GM21786 (cell line): Measurements from ENCODE around the gene LDB1.

Experiments used
- ATAC-seq: cut with Tn5 transposase; IDR thresholded peaks from one replicate; pipeline ENCODE4 v1.9.1; 2021; ENCODE audit not compliant: unreplicated experiment

The LDB1 gene, protein sequence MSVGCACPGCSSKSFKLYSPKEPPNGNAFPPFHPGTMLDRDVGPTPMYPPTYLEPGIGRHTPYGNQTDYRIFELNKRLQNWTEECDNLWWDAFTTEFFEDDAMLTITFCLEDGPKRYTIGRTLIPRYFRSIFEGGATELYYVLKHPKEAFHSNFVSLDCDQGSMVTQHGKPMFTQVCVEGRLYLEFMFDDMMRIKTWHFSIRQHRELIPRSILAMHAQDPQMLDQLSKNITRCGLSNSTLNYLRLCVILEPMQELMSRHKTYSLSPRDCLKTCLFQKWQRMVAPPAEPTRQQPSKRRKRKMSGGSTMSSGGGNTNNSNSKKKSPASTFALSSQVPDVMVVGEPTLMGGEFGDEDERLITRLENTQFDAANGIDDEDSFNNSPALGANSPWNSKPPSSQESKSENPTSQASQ

DNA sequence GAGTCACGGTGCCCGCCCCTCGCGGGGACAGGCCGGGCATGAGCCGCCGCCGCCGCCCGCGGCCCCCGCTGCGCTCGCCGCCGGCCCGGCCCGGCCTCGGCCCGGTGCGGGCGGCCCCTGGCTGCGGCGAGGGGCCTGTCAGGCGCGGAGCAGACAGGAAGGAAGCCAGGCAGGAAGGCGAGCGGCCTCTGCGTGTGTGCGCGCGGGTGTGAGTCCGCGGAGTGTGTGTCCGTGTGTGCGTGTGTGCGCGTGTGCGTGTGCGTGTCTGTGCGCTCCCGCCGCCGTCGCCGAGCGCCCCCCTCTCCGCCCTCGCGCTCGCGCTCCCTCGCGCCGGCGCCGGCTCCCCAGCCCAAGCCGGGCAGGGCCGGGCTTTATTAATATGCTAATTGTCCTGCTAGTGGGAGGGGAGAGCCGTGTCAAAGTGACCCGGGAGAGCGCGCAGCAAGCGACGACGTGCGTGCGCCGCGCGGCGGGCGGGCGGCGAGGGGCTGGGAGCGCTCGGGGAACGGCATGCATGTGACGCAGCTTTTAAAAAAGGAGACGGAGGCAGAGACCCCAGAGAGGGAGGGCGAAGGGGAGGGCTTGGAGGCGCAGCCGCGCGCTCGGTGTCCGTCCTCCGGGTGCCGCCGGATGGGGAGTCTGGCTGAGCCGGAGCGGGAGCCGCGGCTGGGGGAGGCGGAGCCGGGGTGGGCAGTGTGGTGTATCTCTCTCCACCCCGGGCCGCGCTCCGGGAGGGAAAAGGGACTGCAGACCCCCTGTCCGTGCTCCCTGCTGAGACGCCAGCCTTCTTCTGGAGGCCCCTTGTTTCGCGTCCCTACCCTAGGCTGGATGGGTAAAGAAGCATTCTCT is at the start of gene LDB1:
Gene LDB1, minus strand, starts transcription at position 227 of the 849 bp plus-strand sequence. CDS start 258 bp downstream, outside the sequence.
- ATAC-seq = peak; percentile 55

DNA sequence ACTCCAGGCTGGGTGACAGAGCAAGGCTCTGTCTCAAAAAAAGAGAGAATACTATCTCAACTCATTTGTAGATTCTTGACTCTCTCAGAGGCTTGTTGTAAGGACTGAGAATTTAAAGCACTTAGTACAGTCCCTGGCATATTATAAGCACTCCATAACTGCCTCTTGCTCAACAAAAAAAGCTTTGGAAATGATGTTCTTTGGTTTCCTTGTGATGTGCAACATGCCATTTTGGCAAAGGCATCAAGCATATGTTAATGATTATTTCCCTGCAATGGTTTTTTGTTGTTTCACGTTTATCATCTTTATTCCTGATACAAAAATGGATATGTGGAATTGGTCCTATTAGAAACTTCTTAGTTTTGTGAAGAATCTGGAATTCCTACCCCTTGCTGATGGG is 47.7 kb upstream of the LDB1 start:
- no peak for ATAC-seq

DNA sequence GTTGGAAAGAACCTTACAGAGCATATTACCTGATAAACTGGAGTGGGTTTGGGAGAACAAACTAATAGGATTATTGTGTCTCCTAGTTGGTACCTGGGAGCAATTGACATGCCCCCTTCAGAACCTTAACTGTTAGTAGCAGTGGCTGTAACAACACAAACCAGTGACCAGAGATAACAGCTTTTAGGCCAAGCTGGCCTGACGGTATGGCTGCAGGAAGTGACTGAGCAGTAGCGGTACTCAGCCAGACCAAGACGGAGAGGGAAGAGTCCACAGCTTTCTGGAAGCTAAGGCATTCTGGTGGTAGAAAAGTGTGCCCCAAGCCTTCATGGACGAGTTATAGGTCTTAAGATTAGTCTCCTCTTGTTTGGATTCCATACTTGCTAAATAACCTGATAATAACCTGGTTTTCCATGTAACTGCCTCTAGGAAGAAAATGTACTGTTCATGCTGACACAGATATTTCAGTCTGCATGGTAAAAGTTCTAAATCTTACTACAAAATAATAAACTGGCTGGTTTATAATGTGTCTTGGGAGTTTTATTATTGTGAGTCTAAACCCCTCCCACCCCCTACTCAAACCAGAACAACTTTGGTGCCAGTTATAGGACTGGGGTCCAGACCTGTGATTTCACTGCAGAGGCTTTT is 43.3 kb upstream of the LDB1 start:
- no peak for ATAC-seq

DNA sequence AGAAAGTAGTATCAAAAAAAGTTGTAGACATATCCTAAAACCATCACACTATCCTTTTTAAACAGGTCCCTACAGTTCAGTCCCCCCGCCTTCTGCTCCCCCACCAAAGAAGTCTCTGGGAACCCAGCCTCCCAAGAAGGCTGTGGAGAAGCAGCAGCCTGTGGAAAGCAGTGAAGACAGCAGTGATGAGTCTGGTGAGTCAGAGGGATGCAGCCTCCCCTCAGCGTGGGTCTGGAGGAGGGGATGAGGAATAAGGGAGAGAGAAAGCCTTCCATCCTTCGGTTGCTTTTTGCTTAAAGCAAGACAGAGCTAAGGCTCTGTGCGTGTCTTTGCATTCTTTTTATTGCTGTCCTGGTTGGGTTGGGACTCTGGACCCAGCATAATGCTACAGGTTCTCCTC is 39.7 kb upstream of the LDB1 start:
- no peak for ATAC-seq

DNA sequence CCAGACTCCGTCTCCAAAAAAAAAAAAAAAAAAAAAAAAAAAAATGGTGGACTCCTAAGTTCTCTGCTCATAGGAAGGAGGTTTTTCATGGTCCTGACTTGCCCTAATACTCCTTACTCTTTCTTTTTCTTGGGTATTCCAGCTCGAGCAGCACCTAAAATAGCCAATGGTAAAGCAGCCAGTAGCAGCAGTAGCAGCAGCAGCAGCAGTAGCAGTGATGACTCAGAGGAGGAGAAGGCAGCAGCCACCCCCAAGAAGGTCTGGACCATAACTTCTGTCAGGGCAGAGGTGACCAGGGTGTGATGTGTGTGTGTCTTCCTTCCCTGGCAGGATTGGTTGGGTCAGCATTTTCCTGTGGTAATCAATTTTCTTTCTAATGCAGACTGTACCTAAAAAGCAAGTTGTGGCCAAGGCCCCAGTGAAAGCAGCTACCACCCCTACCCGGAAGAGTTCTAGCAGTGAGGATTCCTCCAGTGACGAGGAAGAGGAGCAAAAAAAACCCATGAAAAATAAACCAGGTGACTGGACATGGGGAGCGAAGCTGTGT is 39.0 kb upstream of the LDB1 start:
- ATAC-seq = no peak

DNA sequence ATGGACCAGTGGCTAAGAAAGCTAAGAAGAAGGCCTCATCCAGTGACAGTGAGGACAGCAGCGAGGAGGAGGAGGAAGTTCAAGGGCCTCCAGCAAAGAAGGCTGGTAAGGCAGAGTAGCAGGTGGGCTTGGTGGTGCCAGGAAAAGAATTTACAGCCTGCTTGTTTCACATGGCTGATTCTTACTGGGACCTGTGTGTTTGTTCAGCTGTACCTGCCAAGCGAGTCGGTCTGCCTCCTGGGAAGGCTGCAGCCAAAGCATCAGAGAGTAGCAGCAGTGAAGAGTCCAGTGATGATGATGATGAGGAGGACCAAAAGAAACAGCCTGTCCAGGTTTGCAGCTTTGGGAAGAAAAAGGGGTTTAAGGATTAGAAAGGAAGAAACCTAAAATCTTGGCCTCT is 37.1 kb upstream of the LDB1 start:
- ATAC-seq = no peak

DNA sequence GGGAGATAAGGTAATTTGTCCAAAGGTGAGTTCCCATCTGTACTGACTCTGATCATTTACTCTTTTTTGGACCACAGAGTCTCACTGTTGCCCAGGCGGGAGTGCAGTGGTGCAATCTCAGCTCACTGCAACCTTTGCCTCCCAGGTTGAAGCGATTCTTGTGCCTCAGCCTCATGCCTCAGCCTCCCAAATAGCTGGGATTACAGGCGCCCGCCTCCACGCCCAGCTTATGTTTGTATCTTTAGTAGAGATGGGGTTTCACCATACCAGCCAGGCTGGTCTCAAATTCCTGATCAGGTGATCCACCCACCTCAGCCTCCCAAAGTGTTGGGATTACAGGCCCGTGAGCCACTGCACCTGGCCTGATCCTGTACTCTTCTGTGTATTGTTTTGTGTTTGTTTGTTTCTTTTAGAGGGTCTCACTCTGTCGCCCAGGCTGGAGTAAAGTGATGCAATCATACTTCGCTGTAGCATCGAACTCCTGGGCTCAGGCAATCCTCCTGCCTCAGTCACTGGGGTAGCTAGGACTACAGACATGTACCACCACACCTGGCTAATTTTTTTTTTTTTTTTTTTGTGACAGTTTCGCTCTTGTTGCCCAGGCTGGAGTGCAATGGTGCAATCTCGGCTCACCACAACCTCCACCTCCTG is 34.4 kb upstream of the LDB1 start:
- no peak for ATAC-seq

DNA sequence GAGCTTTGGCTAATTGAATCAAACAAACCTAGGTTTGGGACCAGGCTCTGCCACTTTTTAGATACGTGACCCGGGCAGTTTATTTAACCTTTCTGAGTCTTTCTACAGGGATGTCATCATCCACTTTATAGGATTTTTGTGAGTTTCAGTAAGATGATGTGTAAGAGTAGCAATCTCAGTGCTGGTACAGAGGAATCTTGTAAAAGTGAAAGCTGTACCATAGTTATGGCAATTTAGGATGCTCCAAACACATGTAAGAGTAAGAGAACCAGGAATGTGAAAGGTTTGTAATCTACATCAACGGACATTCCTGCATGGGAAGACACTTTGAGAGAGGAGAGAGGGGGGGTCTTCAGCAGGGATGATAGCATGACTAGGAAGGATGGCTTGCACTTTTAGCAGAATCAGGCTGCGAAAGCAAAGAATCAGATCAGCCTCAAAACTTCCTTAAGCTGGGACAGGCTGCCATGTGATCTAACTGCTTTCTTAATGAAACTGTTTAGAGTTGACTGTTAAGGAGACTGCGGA is 33.0 kb upstream of the LDB1 start:
- ATAC-seq = no peak

DNA sequence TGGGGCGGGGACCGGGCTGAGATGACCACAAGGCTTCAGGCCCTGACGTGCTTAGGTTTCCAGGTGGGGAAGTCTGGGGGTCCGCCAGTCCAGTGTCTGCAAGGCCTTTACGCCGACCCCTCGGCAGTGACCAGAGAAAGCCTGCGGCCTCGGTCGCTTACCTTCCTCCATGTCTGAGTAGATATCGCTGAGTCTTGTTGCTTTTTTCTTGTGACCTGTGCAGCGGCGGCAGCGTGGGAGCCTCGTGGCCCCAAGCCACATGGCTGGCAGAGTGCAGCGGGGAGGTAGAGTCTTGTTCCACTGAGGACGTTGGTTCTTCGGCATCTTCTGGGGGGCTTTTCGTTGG is 32.4 kb upstream of the LDB1 start:
- peak; percentile 8 for ATAC-seq

DNA sequence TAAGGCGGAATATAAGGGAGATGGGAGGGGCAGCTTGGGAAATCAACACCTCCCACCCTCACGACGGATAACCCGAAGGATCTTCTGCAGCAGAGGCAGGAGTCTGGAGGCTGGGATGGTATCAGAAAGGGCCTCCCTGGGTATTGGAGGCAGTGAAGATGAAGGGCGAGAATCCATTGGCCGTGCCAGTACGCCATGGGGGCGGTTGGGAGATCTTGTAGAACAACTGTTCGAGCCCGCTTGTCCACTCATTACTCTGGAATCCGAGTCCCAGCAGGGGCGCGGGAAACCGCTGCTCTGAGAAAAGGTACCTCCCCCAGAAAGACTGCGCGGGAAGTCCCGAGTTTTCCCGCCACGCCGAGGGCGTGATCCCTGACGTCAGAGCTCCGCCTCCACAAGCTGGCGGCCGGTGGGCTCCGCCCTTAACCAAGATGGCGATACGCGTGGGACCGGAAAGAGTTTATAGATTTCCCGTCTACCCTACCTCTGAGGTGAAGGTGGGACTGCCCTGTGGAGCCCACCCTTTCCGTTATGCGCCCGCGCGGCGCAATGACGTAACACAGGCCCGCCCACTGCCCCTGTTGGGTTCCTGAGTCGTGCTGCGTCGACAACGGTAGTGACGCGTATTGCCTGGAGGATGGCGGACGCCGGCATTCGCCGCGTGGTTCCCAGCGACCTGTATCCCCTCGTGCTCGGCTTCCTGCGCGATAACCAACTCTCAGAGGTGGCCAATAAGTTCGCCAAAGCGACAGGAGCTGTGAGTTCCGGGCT is 31.8 kb upstream of the LDB1 start, which contains the start of gene NOLC1:
Gene NOLC1, plus strand, starts transcription at position 616 of the 771 bp plus-strand sequence. Its CDS starts 22 bp downstream, at position 638.
- peak; percentile 92 for ATAC-seq

DNA sequence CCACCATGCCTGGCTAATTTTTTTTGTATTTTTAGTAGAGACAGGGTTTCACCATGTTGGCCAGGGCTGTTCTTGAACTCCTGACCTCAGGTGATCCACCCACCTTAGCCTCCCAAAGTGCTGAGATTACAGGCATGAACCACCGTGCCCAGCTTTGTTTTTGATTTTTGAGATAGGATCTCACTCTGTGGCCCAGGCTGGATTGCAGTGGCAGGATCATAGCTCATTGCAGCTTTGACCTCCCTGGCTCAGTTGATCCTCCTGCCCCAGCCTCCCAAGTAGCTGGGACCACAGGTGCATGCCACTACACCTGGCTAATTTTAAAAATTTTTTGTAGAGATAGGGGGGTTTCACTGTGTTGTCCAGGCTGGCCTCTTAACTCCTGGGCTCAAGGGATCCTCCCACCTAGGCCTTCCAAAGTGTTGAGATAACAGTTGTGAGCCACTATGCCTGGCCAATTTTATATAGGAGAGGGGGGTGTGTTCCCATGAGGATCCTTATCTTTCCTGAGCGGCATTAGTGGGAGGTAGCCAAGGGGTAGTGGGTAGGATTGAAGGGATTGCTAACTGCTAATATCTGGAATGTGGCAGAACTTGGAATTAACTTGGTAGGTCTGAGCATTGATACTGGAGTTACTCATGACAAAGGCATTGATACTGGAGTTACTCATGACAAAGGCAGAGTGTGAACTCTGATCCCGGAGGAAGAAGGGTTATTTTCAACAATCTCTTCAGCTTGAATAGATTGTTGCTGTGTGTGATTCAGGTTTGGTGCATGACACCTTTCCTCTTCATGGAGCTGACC is 31.0 kb upstream of the LDB1 start:
- no peak for ATAC-seq

DNA sequence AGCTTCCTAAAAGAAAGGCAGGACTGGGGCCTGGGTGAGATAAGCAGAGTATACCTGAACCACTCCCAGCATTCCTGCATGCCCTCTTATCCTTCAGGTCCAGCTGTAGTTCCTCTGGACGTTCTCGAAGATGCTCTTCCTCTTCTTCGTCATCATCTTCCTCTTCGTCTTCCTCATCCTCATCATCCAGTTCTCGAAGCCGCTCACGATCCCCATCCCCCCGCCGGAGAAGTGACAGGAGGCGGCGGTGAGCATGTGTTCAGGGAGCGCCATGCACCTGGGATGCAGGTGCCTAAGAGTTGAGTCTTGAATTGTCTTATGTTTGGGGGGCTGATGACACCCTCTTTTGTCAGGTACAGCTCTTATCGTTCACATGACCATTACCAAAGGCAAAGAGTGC is 28.1 kb upstream of the LDB1 start:
- ATAC-seq = no peak

DNA sequence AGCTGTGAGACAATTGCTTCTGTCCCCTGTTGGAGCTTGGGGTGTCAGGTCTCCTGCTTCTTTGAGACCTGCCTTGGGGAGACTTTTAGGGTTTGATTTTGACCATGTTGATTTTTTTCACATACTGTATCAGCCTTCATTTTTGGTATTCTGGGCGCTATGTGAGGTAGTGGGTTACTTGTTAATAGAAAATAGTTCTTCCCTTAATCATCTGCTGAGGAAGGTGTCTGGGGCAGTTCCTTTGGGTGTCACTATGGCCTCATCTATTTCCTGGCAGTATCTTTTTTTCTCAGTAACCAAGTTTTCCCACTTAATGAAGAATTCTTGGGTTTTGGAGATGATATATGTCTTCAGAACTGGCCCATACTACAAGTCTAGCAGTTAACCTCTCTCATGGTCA is 27.4 kb upstream of the LDB1 start:
- no peak for ATAC-seq

DNA sequence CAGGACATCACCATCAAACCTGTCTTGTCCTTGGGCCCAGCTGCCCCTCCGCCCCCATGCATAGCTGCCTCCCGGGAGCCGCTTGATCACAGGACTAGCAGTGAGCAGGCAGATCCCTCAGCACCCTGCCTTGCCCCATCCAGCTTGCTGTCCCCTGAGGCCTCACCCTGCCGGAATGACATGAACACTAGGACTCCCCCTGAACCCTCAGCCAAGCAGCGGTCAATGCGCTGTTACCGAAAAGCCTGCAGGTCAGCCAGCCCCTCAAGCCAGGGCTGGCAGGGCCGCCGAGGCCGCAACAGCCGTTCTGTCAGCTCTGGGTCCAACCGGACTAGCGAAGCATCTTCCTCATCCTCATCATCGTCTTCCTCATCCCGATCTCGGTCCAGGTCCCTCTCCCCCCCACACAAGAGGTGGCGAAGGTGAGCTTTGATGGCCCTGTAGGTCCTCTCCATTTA is 26.8 kb upstream of the LDB1 start:
- ATAC-seq = no peak

DNA sequence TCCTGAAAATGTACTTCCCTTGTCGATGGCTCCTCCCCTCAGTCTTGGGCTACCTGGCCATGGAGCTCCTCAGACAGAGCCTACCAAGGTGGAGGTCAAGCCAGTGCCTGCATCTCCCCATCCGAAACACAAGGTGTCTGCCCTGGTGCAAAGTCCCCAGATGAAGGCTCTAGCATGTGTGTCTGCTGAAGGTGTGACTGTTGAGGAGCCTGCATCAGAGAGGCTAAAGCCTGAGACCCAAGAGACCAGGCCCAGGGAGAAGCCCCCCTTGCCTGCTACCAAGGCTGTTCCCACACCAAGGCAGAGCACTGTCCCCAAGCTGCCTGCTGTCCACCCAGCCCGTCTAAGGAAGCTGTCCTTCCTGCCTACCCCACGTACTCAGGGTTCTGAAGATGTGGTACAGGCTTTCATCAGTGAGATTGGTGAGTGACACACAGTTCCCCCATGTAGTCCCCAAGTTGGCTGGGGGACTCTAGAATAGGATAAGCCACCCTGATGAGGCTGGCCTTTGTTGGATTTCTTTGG is 21.5 kb upstream of the LDB1 start:
- no peak for ATAC-seq

DNA sequence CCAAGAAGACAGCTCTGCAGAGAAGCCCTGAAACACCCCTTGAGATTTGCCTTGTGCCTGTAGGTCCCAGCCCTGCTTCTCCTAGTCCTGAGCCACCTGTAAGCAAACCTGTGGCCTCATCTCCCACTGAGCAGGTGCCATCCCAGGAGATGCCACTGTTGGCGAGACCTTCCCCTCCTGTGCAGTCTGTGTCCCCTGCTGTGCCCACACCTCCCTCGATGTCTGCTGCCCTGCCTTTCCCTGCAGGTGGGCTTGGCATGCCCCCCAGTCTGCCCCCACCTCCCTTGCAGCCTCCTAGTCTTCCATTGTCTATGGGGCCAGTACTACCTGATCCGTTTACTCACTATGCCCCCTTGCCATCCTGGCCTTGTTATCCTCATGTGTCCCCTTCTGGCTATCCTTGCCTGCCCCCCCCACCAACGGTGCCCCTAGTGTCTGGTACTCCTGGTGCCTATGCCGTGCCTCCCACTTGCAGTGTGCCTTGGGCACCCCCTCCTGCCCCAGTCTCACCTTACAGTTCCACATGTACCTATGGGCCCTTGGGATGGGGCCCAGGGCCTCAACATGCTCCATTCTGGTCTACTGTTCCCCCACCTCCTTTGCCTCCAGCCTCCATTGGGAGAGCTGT is 20.9 kb upstream of the LDB1 start:
- no peak for ATAC-seq

DNA sequence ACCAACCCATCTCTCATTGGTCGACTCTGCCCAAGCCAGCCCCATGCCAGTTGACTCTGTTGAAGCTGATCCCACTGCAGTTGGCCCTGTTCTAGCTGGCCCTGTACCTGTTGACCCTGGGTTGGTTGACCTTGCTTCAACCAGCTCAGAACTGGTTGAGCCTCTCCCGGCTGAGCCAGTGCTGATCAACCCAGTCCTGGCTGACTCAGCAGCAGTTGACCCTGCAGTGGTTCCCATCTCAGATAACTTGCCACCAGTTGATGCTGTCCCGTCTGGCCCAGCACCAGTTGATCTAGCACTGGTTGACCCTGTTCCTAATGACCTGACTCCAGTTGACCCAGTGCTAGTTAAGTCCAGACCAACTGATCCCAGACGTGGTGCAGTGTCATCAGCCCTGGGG is 20.1 kb upstream of the LDB1 start:
- ATAC-seq = no peak
